ENCODE data around the gene C16orf87.
"Not testable (repeated sequence)": the region's sequence is repeated elsewhere in the genome, so short reads cannot be mapped to it uniquely, and the experiment has no call there.

Gene C16orf87, protein sequence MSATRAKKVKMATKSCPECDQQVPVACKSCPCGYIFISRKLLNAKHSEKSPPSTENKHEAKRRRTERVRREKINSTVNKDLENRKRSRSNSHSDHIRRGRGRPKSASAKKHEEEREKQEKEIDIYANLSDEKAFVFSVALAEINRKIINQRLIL

DNA sequence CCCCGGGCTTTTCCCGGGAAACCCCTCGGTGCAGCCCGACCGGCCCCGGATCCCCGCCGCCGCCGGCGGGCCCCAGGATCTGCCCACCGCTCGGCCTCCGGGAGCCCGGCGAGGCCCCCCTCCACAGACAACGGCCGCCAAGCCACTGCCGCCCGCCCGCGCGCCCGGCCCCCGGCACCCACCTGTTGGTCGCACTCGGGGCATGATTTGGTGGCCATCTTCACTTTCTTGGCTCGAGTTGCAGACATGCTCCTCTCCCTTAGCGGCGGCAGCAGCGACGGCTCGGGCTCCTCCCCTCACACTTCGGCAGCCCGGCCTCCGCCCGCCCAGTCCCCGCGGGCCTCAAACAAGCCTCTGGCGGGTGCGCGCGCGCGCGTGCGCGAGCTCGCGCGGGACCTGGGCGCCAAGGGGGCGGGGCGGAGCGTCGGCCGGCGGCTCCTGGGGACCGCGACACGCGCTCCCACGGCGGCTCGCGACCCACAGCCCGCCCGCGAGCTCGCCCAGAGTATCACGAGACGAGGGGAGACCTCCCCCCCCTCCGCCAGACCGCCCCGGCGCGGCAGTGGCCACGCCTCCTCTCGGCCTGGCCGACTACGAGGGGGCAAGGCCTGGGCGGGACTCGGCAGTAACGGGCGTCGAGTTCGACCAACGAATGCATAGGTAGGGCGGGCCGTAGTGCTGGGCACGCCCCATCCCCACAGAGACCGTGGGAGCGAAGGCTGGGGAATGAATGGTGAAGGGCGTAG lies at the start of gene C16orf87:
TSS of gene C16orf87 (minus strand) at position 279 of the 746 bp plus-strand sequence. CDS start at position 248, 31 bp downstream.
- Histone ChIP-seq H3K27ac (ENCODE audit: low read length) (peak within 1 kb of the TSS; percentile 76), H3K4me1 (ENCODE audit: control insufficient read depth in 1 of 2, insufficient read depth in 2 of 2, low read length in 2 of 2) (peaks cover 3 to 4% of the 10 kb centered on the region in 2 donors), H3K4me3 (ENCODE audit: low read depth in 1 of 2, low read length in 2 of 2) (peak within 1 kb of the TSS; percentile 81 to 85)

DNA sequence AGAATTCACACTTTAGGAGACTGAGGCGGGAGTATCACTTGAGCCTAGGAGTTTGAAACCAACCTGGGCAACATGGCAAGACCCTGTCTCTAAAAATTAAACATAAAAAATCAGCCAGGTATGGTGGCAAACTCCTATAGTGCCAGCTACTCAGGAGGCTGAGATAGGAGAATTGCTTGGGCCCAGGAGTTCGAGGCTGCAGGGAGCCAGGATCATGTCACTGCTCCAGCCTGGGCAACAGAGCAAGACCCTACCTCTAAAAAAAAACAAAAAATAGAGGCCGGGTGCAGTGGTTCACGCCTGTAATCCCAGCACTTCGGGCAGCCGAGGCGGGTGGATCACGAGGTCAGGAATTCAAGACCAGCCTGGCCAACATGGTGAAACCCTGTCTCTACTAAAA lies 44.3 kb upstream of the C16orf87 start:
- no peak overlapping the region for H3K27ac ChIP-seq (ENCODE audit: low read length)
- H3K36me3 ChIP-seq (ENCODE audit: control insufficient read depth in 1 of 2, insufficient read depth in 2 of 2, low read length in 2 of 2) = no peaks in the 10 kb centered on the region
- no peaks in the 10 kb centered on the region for H3K4me1 ChIP-seq (ENCODE audit: control insufficient read depth in 1 of 2, insufficient read depth in 2 of 2, low read length in 2 of 2)
- no peak overlapping the region for H3K4me3 ChIP-seq (ENCODE audit: low read depth in 1 of 2, low read length in 2 of 2)
- no peaks in the 10 kb centered on the region for H3K9me3 ChIP-seq (ENCODE audit: control insufficient read depth in 1 of 2, low read length in 2 of 2)
- no peaks in the 10 kb centered on the region for H3K27me3 ChIP-seq (ENCODE audit: low read depth, low read length)

More for the DNA sequence above, at the start of gene C16orf87:
- H3K27me3 ChIP-seq (ENCODE audit: low read depth, low read length) = no peaks in the 10 kb centered on the region
- no peaks in the 10 kb centered on the region for H3K36me3 ChIP-seq (ENCODE audit: control insufficient read depth in 1 of 2, insufficient read depth in 2 of 2, low read length in 2 of 2)
- H3K9me3 ChIP-seq (ENCODE audit: control insufficient read depth in 1 of 2, low read length in 2 of 2) = no peaks in the 10 kb centered on the region

DNA sequence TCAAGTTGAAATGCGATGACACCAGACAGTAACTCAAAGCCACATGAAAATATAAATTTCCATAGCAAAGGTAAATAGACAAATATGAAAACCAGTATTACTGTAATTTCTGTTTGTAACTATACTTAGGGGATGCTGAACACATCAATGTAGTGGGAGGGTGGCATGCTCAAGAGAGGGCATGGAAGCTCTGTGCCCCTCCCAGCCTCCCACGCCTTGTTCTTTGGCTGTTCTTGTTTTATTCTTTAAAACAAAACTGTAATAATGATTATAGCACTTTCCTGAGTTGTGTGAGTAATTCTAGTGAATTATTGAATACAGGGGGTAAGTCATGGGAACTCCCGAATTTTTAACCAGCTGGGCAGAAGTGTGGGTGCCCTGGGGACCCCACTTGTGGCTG lies 42.2 kb upstream of the C16orf87 start:
- Histone ChIP-seq H3K27ac (ENCODE audit: low read length) (no peak overlapping the region), H3K27me3 (ENCODE audit: low read depth, low read length) (no peaks in the 10 kb centered on the region), H3K4me1 (ENCODE audit: control insufficient read depth in 1 of 2, insufficient read depth in 2 of 2, low read length in 2 of 2) (no peaks in the 10 kb centered on the region)

DNA sequence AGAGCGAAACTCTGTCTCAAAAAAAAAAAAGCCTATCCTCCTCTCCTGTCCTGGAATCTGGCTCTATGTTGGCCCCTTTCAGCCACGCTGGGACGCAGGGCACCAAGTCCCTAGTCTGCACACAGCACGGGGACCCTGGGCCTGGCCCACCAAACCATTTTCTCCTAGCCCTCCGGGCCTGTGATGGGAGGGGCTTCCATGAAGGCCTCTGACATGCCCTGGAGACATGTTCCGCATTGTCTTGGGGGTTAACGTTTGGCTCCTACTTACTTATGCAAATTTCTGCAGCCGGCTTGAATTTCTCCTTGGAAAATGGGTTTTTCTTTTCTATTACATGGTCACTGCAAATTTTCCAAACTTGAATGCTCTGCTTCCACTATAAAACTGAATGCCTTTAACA lies 40.6 kb upstream of the C16orf87 start:
- H3K4me3 ChIP-seq (ENCODE audit: low read depth in 1 of 2, low read length in 2 of 2) = no peak overlapping the region
- no peaks in the 10 kb centered on the region for H3K4me1 ChIP-seq (ENCODE audit: control insufficient read depth in 1 of 2, insufficient read depth in 2 of 2, low read length in 2 of 2)
- H3K9me3 ChIP-seq (ENCODE audit: control insufficient read depth in 1 of 2, low read length in 2 of 2) = no peaks in the 10 kb centered on the region
- no peaks in the 10 kb centered on the region for H3K27me3 ChIP-seq (ENCODE audit: low read depth, low read length)
- H3K27ac ChIP-seq (ENCODE audit: low read length) = no peak overlapping the region
- no peaks in the 10 kb centered on the region for H3K36me3 ChIP-seq (ENCODE audit: control insufficient read depth in 1 of 2, insufficient read depth in 2 of 2, low read length in 2 of 2)

More for the DNA sequence above, 42.2 kb upstream of the C16orf87 start:
- H3K4me3 ChIP-seq (ENCODE audit: low read depth in 1 of 2, low read length in 2 of 2) = no peak overlapping the region
- H3K9me3 ChIP-seq (ENCODE audit: control insufficient read depth in 1 of 2, low read length in 2 of 2) = no peaks in the 10 kb centered on the region
- H3K36me3 ChIP-seq (ENCODE audit: control insufficient read depth in 1 of 2, insufficient read depth in 2 of 2, low read length in 2 of 2) = no peaks in the 10 kb centered on the region

DNA sequence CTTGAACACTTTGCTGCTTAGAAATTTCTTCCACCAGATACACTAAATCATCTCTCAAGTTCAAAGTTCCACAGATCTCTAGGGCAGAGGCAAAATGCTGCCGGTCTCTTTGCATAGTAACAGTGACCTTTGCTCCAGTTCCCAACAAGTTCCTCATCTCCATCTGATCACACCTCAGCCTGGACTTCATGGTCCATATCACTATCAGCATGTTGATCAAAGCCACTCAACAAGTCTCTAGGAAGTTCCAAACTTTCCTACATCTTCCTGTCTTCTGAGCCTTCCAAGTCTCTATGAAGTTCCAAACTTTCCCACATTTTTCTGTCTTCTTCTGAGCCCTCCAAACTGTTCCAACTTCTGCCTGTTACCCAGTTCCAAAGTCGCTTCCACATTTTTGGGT lies 37.9 kb upstream of the C16orf87 start:
- not testable (repeated sequence) for H3K4me3 ChIP-seq (ENCODE audit: low read depth in 1 of 2, low read length in 2 of 2); H3K36me3 ChIP-seq (ENCODE audit: control insufficient read depth in 1 of 2, insufficient read depth in 2 of 2, low read length in 2 of 2); H3K27me3 ChIP-seq (ENCODE audit: low read depth, low read length); H3K9me3 ChIP-seq (ENCODE audit: control insufficient read depth in 1 of 2, low read length in 2 of 2); H3K4me1 ChIP-seq (ENCODE audit: control insufficient read depth in 1 of 2, insufficient read depth in 2 of 2, low read length in 2 of 2); H3K27ac ChIP-seq (ENCODE audit: low read length)

DNA sequence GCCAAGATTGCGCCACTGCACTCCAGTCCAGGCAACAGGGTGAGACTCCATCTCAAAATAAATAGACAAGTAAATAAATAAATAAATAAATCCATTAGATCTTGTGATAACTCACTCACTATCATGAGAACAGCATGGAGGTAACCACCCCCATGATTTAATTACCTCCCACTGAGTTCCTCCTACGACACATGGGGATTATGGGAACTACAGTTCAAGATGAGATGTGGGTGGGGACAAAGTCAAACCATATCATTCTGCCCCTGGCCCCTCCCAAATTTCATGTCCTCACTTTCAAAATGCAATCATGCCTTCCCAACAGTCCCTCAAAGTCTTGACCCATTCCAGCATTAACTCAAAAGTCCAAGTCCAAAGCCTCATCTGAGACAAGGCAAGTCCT lies 36.5 kb upstream of the C16orf87 start:
- H3K27ac ChIP-seq (ENCODE audit: low read length) = not testable (repeated sequence)

DNA sequence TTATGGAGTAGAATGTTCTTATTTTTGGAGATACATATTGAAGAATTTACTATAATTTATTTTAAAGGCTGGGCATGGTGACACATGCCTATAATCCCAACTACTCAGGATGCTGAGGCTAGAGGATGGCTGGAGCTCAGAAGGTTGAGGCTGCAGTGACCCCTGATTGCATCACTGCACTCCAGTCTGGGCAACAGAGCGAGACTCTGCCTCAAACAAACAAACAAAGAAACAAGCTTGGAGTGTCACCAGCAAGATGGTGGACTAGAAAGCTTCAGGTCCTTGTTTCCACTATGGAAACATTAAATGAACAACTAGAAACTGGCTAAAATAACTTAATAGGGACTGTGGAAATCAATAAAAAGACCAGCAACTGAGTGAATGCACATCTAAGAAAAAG lies 35.3 kb upstream of the C16orf87 start:
- Histone ChIP-seq H3K4me3 (ENCODE audit: low read depth in 1 of 2, low read length in 2 of 2) (no peak overlapping the region), H3K9me3 (ENCODE audit: control insufficient read depth in 1 of 2, low read length in 2 of 2) (no peaks in the 10 kb centered on the region), H3K4me1 (ENCODE audit: control insufficient read depth in 1 of 2, insufficient read depth in 2 of 2, low read length in 2 of 2) (no peaks in the 10 kb centered on the region), H3K36me3 (ENCODE audit: control insufficient read depth in 1 of 2, insufficient read depth in 2 of 2, low read length in 2 of 2) (no peaks in the 10 kb centered on the region), H3K27me3 (ENCODE audit: low read depth, low read length) (no peaks in the 10 kb centered on the region), H3K27ac (ENCODE audit: low read length) (no peak overlapping the region)

More for the DNA sequence above, 36.5 kb upstream of the C16orf87 start:
- H3K27me3 ChIP-seq (ENCODE audit: low read depth, low read length); H3K4me1 ChIP-seq (ENCODE audit: control insufficient read depth in 1 of 2, insufficient read depth in 2 of 2, low read length in 2 of 2); H3K4me3 ChIP-seq (ENCODE audit: low read depth in 1 of 2, low read length in 2 of 2); H3K9me3 ChIP-seq (ENCODE audit: control insufficient read depth in 1 of 2, low read length in 2 of 2); H3K36me3 ChIP-seq (ENCODE audit: control insufficient read depth in 1 of 2, insufficient read depth in 2 of 2, low read length in 2 of 2): not testable (repeated sequence)

DNA sequence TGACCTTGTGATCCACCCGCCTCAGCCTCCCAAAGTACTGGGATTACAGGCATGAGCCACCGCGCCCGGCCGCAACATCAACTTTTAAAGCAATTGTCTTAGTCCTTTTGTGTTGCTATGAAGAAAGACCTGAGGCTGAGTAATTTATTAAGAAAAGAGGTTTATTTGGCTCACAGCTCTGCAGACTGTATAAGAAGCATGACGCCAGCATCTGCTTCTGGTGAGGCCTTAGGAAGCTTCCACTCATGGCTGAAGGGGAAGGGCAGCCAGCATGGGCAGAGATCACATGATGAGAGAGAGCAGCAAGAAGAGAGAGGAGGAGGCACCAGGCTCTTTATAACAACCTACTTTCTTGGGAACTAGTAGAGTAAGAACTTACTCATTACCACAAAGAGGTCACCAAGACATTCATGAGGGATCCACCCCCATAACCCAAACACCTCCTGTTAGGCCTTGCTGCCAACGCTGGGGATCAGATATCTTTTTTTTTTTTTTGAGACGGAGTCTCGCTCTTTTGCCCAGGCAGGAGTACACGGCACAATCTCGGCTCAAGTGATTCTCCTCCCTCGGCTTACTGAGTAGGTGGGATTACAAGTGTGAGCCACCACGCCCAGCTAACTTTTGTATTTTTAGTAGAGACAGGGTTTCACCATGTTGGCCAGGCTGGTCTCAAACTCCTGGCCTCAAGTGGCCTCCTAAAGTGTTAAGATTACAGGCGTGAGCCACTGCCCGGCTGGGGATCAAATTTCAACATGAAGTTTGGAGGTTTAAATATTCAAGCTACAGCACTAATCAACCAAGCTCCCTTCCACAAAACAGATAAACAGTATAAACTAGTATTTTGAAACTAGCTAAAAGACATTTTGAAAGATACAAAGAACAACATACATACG lies 31.8 kb upstream of the C16orf87 start:
- Histone ChIP-seq H3K4me1 (ENCODE audit: control insufficient read depth in 1 of 2, insufficient read depth in 2 of 2, low read length in 2 of 2) (no peaks in the 10 kb centered on the region), H3K36me3 (ENCODE audit: control insufficient read depth in 1 of 2, insufficient read depth in 2 of 2, low read length in 2 of 2) (no peaks in the 10 kb centered on the region), H3K27me3 (ENCODE audit: low read depth, low read length) (no peaks in the 10 kb centered on the region), H3K27ac (ENCODE audit: low read length) (no peak overlapping the region), H3K4me3 (ENCODE audit: low read depth in 1 of 2, low read length in 2 of 2) (no peak overlapping the region), H3K9me3 (ENCODE audit: control insufficient read depth in 1 of 2, low read length in 2 of 2) (no peaks in the 10 kb centered on the region)

DNA sequence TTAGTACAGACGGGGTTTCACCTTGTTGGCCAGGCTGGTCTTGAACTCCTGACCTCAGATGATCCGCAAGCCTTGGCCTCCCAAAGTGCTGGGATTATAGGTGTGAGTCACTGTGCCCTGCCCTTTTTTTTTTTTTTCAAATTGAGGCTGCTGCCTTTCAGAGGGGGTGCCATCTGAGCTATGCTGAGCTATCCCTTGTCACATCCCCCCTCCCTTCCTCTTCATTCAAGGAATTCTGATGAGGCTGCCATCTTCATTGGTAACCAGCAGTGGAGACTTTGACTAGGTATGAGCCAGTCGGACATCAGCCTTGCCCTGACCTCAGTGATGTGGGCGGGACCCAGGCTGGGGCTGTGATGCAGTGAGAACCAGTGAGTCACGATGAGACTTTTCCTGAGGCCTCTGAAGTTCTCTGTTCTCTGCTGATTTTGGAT lies 28.8 kb upstream of the C16orf87 start:
- H3K4me3 ChIP-seq (ENCODE audit: low read depth in 1 of 2, low read length in 2 of 2) = no peak overlapping the region
- H3K36me3 ChIP-seq (ENCODE audit: control insufficient read depth in 1 of 2, insufficient read depth in 2 of 2, low read length in 2 of 2) = no peaks in the 10 kb centered on the region

DNA sequence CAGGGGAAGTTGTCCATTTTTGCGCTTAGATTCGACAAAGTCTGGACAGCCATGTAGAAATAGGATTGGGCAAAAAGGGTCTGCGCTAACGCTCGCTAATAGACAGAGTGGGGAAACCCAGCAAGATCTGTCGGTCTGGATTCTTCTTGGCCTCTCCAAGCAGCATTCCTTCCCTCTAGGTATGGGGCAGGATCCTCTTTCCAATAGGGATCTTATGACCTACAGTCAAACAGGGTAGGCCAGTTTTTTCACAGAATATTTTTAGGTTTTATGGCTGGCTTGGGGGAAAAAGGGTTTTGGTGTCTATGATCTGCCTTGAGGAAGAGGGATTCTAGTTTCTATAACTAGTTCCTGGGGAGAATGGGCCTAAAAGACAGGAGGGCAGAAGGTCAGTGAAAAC lies 27.2 kb upstream of the C16orf87 start:
- no peak overlapping the region for H3K4me3 ChIP-seq (ENCODE audit: low read depth in 1 of 2, low read length in 2 of 2)
- no peaks in the 10 kb centered on the region for H3K27me3 ChIP-seq (ENCODE audit: low read depth, low read length)
- H3K27ac ChIP-seq (ENCODE audit: low read length) = no peak overlapping the region
- no peaks in the 10 kb centered on the region for H3K9me3 ChIP-seq (ENCODE audit: control insufficient read depth in 1 of 2, low read length in 2 of 2)
- peaks cover 0 to 6% of the 10 kb centered on the region in 2 donors for H3K4me1 ChIP-seq (ENCODE audit: control insufficient read depth in 1 of 2, insufficient read depth in 2 of 2, low read length in 2 of 2)
- no peaks in the 10 kb centered on the region for H3K36me3 ChIP-seq (ENCODE audit: control insufficient read depth in 1 of 2, insufficient read depth in 2 of 2, low read length in 2 of 2)

More for the DNA sequence above, 28.8 kb upstream of the C16orf87 start:
- no peaks in the 10 kb centered on the region for H3K9me3 ChIP-seq (ENCODE audit: control insufficient read depth in 1 of 2, low read length in 2 of 2)
- H3K27ac ChIP-seq (ENCODE audit: low read length) = no peak overlapping the region
- no peaks in the 10 kb centered on the region for H3K27me3 ChIP-seq (ENCODE audit: low read depth, low read length)
- peaks cover 0 to 6% of the 10 kb centered on the region in 2 donors for H3K4me1 ChIP-seq (ENCODE audit: control insufficient read depth in 1 of 2, insufficient read depth in 2 of 2, low read length in 2 of 2)

DNA sequence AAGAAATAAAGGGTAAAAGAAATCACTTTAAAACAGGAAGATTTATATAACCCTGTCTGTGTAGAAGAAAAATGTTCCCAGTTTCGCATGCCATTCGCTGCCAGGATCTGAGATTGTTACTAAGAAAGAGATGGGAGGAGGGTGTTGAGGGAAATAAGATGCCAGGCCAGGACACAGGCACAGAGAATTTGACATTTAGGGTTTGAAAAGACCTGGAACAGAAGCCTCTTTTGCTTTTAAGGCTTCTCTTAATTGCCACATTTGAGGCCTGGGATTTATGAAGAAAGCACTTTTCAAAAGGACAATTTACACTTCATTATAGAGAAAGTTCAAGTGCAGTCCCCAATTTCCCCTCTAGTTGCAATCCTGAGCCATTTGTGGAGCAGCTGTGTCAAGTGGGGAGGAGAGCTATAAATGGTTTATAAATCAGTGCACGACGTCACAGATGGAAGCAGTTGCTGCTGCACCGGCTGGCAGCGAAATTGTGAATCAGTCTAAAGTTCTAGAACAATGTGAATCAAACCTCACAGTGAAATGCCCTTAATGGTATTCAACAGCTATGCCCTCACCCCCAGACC lies 26.5 kb upstream of the C16orf87 start:
- Histone ChIP-seq H3K27me3 (ENCODE audit: low read depth, low read length) (no peaks in the 10 kb centered on the region), H3K27ac (ENCODE audit: low read length) (no peak overlapping the region), H3K9me3 (ENCODE audit: control insufficient read depth in 1 of 2, low read length in 2 of 2) (no peaks in the 10 kb centered on the region), H3K4me3 (ENCODE audit: low read depth in 1 of 2, low read length in 2 of 2) (no peak overlapping the region), H3K4me1 (ENCODE audit: control insufficient read depth in 1 of 2, insufficient read depth in 2 of 2, low read length in 2 of 2) (peaks cover 0 to 6% of the 10 kb centered on the region in 2 donors), H3K36me3 (ENCODE audit: control insufficient read depth in 1 of 2, insufficient read depth in 2 of 2, low read length in 2 of 2) (no peaks in the 10 kb centered on the region)

All from muscle layer of duodenum (tissue), 2 donors.